ENCODE data around the gene KDM8.
"Not testable (repeated sequence)": the region's sequence is repeated elsewhere in the genome, so short reads cannot be mapped to it uniquely, and the experiment has no call there.

Gene KDM8

DNA sequence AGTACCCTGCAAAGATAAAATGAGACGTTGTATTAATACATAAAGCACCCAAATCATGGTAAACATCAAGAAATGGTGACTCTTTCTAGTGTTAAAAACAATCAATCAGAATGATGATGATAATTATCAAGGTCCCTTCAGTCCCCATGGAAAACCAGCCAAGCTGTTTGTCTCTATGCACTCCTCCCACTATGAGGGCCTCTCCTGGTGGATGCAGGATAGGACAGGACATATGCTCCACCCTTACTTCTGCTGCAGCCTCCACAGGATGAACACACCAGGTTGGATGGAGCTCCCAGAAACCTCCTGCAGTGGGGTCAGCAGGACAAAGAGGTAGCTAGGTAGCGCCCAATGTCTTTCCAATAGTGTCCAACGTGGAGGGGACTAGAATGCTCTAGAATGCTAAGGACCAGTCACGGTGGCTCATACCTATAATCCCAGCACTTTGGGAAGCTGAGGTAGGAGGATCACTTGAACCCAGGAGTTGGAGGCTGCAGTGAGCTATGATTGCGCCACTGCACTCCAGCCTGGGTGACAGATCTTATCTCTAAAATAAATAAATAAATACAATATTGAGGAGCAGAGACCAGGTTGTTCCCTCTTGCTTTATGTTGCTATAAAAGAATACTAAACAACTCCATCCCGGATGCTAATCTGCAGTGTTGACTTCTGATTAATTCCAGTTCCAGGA, 9.9 kb upstream of the KDM8 start:
- no peak for FAIRE-seq

DNA sequence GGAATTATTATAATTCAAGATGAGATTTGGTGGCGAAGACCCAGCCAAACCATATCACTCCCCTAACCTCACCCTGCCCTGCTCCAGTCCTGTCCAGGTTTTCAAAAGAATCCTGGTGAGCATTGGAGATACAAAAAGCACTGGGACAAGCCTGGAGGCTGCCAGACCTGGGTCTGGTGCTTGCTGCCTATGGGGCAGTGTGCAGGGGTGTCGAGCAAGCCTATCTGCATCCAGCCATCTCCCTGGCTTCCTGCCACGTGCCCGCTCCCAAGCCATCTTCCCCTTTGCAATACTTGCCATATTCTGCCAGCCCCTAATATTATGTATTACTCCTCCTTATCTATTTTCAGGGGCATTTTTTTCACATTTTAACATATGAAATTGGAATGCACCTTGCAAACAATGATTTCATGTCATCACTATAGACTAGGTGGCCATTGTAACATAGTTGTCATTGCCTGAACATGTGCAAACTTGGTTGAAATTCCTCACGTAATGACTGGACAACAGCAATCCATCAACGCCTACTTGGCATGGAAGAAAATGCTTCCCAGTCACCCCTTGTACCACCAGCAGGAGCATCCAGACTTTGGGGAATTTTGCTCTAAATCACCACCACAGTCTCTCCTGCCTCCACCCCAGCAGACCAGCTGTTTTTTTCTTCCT, 8.1 kb upstream of the KDM8 start:
- FAIRE-seq: no peak

DNA sequence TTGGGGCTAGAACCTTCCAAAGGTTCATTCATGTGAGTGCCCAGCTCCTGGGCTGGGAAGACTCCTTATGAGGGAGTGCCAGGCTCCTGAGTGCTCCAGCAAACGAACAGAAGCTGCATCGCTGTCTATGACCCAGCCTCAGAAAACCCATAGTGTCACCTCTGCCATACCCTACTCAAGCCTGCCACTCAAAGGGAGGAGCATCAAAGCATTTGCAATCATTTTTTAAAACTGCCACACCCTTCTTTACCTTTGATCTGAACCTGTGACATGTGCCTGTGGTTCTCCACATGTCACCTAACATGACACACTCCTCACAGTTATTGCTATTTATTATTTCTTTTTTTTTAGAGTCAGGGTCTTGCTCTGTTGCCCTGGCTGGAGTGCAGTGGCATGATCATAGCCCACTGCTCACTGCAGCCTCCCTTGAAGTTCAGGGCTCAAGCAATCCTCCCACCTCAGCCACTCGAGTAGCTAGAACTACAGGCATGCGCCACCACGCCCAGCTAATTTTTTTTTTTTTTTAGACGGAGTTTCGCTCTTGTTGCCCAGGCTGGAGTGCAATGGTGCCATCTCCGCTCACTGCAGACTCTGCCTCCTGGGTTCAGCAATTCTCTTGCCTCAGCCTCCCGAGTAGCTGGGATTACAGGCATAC, 7.3 kb upstream of the KDM8 start:
- no peak for FAIRE-seq

DNA sequence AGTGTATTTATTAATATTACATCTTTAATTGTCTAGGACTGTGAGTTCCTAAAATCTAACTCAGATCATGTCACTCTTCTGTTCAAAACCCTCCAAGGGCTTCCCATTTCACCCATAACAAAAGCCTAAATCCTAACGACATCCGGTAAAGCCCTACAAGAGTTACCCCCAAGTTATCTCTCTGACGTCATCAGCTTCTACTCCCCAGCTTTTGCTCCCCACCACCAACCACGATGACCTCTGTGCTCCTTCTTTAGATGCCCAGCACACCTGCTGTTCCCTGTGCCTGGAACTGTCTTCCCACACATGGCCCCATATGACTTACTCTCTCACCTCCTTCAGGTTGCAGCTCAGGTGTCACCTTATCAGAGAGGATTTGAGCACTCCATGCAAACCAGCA, 6.3 kb upstream of the KDM8 start:
- FAIRE-seq: no peak

DNA sequence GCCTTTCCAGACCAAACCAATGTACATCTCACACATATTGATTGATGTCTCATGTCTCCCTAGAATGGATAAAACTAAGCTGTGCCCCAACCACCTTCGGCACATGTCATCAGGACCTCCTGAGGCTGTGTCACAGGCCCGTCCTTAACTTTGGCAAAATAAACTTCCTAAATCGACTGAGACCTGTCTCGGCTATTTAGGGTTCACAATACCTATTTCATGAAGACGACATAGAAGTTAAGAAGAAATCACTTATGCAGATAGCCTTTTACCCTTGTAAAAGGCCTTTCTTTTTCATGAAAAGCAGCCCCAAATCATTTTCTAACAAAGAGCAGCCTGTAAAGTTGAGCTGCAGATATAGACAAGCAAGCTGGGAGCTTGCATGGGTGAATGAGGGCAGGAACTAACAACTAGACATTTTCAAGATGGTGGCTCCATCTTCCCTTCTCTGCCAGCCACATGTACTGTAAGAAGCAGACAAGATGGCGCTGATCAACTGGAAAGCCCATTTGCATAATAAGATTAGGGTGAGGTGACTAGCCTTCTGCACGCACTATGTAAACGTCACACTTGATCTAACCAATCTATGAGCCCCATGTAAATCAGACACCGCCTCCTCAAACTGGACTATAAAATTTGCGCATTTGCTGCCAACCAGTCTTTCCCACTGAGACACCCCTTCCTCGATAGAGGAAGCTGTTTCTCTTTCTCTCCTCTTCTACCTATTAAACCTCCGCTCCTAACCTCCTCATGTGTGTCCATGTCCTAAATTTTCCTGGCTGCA, 4.7 kb upstream of the KDM8 start:
- FAIRE-seq: no peak

DNA sequence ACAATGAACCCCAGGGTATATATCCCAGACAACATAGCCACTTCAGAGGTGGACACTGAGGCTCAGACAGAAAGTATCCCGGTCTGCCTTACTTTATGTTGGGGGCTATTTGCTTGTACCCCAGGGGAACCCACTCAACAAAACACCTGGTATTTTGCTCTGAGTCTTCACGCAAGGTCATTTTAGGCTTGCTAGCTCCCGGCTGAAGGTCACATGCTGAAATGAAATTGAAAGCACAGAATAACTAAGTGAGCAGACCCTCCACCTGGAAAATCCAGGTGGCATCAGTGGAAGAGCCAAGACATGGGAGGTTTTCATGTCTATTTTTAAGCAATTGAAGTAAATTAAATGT, 4.1 kb upstream of the KDM8 start:
- FAIRE-seq: no peak

DNA sequence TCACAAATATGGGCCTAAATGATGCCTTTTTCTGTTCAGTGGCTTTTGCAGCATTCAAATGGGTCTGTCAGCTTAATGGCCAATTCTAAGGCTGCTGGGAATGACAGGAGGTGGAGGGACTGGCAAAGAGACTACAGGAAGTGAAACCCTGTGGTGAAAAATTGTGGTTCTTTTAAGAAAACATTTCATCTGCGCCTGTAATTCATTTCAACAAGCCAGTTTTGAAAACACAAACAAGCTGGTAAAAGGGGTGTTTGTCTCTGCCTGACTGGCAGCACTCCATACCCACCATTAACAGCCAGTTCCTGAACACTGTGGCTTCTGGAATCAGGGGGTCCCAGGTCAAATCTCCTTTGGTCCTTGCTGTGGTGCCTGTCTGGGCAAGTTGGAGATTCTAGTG, 3.6 kb upstream of the KDM8 start:
- no peak for FAIRE-seq

DNA sequence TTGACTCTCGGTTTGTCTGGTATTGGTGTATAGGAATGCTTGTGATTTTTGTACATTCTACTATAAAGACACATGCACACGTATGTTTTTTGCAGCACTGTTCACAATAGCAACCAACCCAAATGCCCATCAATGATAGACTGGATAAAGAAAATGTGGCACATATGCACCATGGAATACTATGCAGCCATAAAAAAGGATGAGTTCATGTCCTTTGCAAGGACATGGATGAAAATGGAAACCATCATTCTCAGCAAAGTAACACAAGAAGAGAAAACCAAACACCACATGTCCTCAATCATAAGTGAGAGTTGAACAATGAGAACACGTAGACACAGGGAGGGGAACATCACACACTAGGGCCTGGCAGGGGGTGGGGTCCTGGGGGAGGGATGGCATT, 2.4 kb upstream of the KDM8 start:
- not testable (repeated sequence) for FAIRE-seq

DNA sequence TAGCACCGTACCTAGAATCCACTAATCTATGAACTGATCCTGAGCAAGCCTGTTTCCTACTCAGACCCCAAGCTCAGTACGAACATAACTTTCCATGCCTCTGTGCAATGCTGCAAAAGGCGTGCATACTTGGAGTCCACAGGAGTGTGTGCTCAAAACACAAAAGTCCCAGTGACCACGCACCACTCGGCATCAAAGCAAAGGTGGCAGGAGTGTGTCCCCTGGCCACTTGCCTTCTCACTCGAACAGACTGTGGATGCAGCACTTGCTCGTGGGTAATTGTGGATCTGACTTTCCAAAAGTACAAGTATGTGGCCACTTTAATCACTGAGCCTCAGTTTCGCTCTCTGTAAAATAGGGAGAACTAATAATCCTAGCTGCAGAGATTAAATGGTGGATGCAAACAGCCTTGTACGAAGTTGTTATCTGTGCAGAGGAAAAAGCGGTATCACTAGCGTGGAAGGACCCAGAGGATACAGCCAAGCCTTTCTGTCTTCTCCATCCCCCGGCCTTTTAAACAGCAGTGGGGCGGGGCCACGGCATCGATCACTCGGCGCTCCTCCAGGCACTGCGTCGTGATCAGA, 311 bp upstream of the KDM8 start:
- no peak for FAIRE-seq

DNA sequence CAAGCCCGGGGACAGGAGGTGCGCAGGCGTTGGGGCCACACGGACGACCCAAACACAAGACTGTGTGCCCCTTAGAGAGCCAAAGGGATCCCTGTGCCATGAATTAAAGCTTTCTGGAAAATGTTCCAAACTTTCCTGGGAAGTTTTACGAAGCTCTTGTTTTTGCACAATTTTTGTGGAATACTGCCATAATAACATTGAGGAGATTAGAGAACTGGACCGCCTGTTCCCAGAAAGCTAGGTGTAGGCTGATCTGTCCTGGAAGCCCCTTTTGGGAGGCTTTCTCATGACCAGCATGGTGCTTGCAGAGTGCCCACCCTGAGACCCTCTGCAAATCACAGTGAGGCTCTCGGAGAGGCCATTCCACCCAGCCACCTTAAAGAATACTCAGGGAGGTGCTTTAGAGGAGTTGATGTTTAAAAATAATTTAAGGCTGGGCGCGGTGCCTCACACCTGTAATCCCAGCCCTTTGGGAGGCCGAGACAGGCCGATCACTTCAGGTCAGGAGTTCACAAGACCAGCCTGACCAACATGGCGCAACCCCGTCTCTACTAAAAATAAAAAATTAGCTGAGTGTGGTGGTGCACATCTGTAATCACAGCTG, 1.1 kb downstream of the KDM8 start:
- no peak for FAIRE-seq

DNA sequence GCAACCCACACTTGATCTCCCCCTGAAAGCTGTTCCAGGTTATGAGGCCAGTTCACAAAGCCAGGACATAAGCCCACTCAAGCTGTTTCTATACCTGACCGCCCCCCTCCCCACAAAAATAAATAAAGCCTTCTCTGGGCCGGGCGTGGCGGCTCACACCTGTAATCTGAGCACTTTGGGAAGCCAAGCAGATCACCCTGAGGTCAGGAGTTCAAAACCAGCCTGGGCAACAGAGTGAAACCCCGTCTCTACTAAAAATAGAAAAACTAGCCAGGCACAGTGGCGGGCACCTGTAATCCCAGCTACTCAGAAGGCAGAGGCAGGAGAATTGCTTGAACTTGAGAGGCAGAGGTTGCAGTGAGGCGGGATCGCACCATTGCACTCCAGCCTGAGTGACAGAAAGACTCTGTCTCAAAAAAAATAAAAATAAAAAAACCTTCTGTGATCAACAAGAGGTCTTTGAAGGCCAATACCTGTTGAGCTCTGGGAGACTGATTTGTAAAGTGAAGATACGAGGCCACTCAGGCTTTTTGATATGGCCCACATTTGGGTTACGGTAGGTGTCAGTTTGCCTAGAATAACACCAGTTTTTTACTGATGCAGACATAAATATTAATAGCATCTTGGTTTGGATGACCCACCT, 2.2 kb downstream of the KDM8 start:
- FAIRE-seq: no peak

DNA sequence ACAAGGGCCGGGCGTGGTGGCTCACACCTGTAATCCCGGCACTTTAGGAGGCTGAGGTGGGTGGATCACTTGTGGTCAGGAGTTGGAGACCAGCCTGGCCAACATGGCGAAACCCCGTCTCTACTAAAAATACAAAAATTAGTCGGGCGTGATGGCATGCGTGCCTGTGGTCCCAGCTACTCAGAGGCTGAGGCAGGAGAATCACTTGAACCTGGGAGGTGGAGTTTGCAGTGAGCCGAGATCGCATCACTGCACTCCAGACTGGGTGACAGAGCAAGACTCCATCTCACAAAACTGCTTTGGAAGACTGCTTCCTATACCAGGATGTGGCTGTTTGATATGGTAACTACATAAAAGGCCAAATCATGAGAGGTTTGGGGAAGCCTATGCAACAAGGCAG, 3.8 kb downstream of the KDM8 start:
- not testable (repeated sequence) for FAIRE-seq

DNA sequence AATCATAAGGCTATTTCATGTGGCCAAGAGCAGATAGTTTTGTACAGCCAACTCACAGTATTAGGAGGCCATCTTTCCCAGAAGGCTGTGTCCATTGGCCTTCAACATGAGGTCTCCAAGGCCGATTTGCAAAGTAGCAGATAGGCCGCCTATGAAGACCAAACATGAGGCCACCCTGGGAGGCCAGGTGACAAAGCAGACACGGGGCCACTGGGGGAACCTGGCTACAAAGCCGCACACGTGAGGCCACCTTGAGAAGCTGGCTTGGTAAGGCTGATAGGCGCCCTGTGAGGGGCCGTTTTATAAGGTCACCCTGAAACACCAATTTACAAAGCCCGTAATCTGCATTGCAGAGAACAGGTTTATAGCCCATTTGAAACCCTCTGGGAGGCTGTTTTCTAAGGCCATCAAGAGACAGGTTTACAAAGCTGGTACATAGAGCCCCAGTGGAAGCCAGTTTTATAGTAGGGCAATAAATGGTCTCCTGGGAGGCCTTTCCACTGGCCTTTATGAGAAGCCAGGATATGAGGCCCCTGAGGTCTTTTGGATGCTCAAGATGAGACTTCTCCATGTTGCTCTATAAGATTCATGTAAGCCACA, 4.9 kb downstream of the KDM8 start:
- FAIRE-seq: no peak

DNA sequence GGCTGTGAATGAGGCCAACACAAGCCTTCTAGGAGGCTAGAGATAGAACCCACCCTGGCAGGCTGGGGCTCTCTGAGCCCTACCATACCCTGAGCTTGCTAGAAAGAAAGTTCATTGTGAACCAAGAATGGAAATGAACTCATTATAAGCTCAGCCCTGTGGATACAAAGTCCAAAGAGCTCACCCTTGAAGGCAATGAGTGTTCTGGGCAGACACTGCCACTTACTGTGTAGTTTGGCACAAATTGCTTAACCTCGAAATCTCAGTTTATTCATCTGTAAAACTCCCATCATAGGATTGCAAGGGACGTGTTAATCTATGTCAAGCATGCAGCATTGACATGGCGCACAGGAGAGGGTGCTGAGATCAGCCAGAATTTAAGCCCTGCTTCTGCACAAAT, 5.5 kb downstream of the KDM8 start:
- FAIRE-seq: no peak

DNA sequence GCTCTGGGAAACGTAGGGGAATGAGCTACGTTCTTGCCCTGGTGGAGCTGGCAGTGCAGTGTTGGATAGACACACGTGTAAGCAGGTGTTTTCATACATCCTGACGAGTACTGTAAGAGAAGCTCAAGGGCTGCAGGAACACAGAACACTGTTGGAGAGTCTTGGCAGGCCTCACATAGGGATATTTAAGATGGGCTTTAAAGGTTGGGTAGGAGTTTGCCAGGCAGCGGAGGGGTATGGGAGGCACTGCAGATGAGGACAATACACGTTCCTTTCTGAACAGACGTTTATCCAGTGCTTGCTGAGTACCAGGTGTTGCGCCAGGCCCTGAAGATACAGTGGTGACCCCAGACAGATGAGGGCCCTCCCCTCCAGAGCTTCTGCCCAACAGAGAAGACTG, 6.3 kb downstream of the KDM8 start:
- no peak for FAIRE-seq

DNA sequence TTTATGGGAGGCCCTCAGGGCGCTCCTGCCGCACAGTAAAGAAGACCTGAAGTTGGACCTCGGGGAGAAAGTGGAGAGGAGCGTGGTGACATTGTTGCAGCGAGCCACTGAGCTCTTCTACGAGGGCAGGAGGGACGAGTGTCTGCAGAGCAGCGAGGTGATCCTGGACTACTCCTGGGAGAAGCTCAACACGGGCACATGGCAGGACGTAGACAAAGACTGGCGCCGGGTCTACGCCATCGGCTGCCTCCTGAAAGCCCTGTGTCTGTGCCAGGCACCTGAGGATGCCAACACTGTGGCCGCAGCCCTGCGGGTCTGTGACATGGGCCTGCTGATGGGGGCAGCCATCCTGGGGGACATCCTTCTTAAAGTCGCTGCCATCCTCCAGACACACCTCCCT, 6.8 kb downstream of the KDM8 start:
- FAIRE-seq: no peak

DNA sequence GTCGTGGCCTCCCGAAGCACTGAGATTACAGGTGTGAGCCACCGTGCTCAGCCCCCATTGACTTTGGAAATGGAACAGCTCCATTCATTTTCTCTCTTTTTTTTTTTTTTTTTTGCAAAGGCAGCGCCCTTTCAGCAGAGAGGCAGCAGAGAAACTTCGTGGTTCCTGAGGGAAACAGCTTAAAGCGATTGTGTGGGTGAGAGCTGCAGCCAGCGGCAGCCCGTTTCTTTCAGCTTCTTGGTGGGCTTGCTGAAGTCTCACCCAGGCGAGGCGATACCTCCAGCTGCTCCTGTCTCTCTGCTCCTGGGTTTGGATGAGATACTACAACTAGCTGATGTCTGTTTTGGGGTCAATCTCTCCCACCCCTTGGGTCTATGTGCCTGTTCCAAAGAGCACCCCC, 7.7 kb downstream of the KDM8 start:
- no peak for FAIRE-seq

DNA sequence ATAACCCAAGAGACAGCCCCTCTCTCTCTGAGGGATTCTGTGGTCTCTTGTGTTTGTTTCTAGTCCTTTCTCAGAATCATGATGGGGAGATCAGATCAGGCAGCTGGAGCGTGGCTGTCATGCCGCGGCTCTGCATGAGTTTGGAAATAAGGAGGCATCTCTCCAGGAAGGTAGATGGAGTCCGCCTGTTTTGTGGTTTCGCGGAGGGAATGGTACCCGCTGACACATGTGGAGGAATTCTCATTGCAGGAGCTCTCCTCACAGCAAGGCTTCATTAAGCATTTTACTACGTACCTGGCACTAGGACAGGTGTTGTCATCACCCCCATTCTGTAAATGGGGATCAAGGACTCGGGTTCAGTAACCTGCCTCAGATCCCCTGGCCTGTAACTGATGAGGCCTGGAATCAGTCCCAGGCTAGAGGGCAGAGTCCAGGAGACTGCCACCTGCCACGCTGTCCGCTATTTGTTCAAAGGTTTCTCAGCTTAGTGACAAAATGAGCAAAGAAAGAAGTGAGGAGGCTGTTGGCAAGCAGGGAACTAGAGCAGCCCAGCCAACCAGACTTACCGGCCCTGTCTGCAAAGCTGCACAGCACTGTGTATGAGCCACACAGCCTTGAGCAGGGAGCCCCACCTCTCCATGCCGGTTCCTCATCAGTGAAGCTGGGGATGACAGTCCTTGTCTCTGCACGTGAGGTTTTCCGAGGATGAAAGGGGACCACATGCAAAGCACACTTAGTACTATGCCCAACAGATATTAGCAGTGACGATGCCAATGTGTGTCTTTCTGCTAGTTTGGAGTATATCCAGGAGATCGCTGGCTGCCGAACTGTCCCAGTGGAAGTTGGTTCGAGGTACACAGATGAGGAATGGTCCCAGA, 11.0 kb downstream of the KDM8 start:
- FAIRE-seq: no peak

DNA sequence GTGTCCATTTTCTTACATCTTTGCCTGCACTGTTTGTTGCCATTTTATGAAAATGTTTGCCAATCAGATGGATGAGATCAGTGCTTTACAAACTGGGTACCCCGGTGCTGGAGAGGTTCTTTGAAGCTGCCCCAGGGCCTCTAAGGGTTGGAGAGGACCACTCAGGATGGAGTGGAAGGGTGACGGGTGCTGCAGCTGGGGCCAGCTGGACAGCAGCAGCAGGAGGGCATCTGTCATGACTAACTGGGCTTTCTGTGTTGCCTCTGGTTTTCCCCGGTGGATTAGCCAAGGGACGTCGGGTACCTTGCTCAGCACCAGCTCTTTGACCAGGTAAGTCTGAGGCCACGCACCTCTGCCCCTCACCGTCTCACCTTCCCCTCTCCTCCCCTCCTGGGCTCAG, 12.3 kb downstream of the KDM8 start:
- no peak for FAIRE-seq

DNA sequence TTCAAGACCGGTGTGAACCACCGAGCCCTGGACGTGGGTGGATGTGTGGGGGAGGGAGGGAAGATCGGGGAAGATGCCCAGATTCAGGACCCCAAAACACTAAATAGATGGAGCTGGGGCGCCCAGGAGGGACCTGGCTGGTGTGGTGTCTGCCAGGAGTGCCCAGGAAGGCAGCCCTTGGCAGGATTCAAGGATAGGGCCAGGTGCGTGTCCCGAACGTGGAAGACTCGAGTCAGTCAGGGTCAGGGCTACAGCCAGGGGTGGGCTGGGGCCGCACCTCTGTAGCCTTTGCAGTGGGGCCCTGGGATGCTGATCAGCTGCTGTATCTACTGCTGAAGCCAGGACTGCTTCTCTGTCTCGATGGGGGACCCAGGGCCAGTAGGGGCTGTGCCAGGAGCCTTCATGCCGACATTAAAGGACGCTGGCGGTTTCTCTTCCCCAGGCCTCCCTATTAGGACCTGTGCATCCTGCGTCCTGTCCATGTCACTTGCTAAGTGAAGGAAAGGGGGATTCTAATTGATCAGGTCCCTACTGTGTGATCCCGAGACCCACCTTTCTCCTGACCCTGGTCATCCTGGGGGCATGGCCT, 13.1 kb downstream of the KDM8 start:
- no peak for FAIRE-seq

Measured in endometrium (tissue), 2 donors.